Dedifferentiated amniotic fluid mesenchymal stem cell (primary cell): ENCODE data around the gene PRKAA2.

ENCODE experiments used
- DNase-seq: peaks from one replicate; pipeline ENCODE4 v3.0.0-alpha.2; 2016; ENCODE audit errors: extremely low spot score

PRKAA2 gene

GRCh38 chr1:56654126-56654923 lies 9.2 kb downstream of the PRKAA2 start:
- no peak for DNase-seq

- no peak for DNase-seq
Observed at GRCh38 chr1:56655991-56656613, 11.0 kb downstream of the PRKAA2 start.

- no peak for DNase-seq
Observed at GRCh38 chr1:56658254-56658653, 13.1 kb downstream of the PRKAA2 start.

GRCh38 chr1:56660293-56660692 lies 15.2 kb downstream of the PRKAA2 start:
- no peak for DNase-seq

- no peak for DNase-seq
Observed at GRCh38 chr1:56663846-56664245, 18.7 kb downstream of the PRKAA2 start.

- DNase-seq = no peak
Observed at GRCh38 chr1:56665384-56665783, 20.3 kb downstream of the PRKAA2 start.

GRCh38 chr1:56666112-56666608 lies 21.0 kb downstream of the PRKAA2 start:
- no peak for DNase-seq

GRCh38 chr1:56670350-56670749 lies 25.2 kb downstream of the PRKAA2 start:
- no peak for DNase-seq

- no peak for DNase-seq
Observed at GRCh38 chr1:56671085-56671484, 26.0 kb downstream of the PRKAA2 start.

GRCh38 chr1:56671542-56671941 lies 26.4 kb downstream of the PRKAA2 start:
- DNase-seq = no peak

GRCh38 chr1:56672579-56672978 lies 27.5 kb downstream of the PRKAA2 start:
- DNase-seq = no peak

GRCh38 chr1:56675763-56676162 lies 30.6 kb downstream of the PRKAA2 start:
- no peak for DNase-seq

- DNase-seq = peak; percentile 51
Observed at GRCh38 chr1:56676571-56677035, 31.5 kb downstream of the PRKAA2 start.

GRCh38 chr1:56683569-56683968 lies 38.5 kb downstream of the PRKAA2 start:
- no peak for DNase-seq

GRCh38 chr1:56686169-56686568 lies 41.1 kb downstream of the PRKAA2 start:
- no peak for DNase-seq

- DNase-seq = peak; percentile 21
Observed at GRCh38 chr1:56688522-56689026, 43.5 kb downstream of the PRKAA2 start.

- DNase-seq = no peak
Observed at GRCh38 chr1:56696663-56697062, 51.5 kb downstream of the PRKAA2 start.

- no peak for DNase-seq
Observed at GRCh38 chr1:56703747-56704146, 58.6 kb downstream of the PRKAA2 start.

GRCh38 chr1:56707379-56707778 lies 62.3 kb downstream of the PRKAA2 start:
- DNase-seq = no peak

GRCh38 chr1:56709269-56709880 lies 64.3 kb downstream of the PRKAA2 start:
- peak; percentile 70 for DNase-seq

- DNase-seq = no peak
Observed at GRCh38 chr1:56709995-56710394, 64.9 kb downstream of the PRKAA2 start.

- DNase-seq = peak; percentile 57
Observed at GRCh38 chr1:56710646-56711045, 65.5 kb downstream of the PRKAA2 start.
